A549 treated with DMSO at 1 μM for 4 hours (cell line): ENCODE results near the gene NTS. TPM values are rescaled to one million over a fixed set of nuclear protein-coding genes. Genes with fewer than 3 reads are reported as not detected.

Source experiments
- total RNA-seq: library from RNA; stranded (reverse); fragments of 200-300 nt; extraction: Qiagen RNA extraction; gene quantifications from 5 replicates; pipeline ENCODE4 v1.2.3, GENCODE V29; 2022; ENCODE audit warnings: low read depth

The NTS gene, protein sequence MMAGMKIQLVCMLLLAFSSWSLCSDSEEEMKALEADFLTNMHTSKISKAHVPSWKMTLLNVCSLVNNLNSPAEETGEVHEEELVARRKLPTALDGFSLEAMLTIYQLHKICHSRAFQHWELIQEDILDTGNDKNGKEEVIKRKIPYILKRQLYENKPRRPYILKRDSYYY
- total RNA-seq: 51.1 to 84.8 TPM (median 78.2 TPM) in 5 replicates

DNA sequence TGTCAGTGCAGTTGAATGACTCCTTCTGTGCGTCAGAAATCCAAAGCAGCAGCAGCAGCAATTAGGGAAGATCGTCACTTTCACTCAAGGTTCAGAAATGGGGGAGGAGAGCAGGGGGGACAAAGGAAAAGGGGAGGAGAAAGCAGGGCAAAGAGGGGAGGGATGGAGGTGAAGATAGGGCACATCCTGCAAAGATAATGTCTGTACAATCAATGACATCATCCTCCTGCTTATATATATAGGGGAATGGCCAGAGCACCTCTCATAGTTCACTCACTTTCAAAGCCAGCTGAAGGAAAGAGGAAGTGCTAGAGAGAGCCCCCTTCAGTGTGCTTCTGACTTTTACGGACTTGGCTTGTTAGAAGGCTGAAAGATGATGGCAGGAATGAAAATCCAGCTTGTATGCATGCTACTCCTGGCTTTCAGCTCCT lies at the start of gene NTS:
TSS of gene NTS (plus strand) at position 265 of the 431 bp plus-strand sequence. CDS start at position 374, 109 bp downstream.

DNA sequence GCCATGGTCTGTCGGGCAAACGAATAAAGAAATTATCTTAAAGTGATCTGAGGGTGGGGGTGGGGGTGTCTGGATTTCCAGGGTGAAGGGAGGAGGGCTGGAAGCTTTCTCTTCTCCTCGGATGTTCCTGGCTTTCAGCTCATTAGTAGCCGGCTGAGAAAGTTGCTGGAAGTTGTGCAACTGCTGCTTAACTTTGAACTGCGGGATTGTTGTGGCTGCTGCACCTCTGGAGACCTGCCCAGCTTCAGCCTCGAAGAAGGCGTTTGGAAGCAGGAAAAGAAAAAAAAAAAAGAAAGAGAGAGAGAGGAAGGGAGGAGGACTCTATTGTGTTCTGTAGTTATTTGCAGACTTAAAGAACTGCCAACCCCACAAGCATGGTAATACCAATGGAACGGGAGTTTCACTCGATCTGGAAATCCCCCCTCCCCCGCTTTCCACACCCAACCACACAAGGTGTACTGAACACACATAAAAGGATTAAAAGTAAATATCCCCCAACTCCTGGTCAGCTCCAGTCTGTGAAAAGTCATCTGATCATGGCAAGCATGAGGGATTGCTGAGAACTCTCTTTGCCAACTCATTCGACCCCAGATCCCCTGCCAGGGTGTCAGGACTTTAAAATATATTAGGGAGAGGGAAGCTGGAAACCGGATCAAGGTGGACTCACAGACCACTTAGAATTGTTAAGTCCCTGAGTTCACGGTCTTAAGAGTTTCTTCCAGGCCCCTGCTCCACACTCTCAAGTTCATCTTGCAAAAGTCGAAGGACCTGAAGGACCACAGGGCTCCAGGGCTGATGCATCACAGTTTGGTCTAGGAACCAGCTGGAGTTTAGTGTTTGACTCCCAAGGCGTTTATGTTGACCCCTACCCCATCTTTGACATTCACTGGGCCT lies 37.7 kb upstream of the NTS start, which contains the start of gene RASSF9:
TSS of gene RASSF9 (minus strand) at position 213 of the 894 bp plus-strand sequence. CDS start at position 5, 208 bp downstream.

Other genes starting within 250 kb of the NTS start
- 0.22 to 0.46 TPM (median 0.40 TPM) in 5 replicates for gene RASSF9, start 37.9 kb upstream of the NTS start, total RNA-seq